Upper lobe of left lung (tissue), 6 donors: Measurements from ENCODE around the gene CNFN. TPM values are rescaled to one million over a fixed set of nuclear protein-coding genes. Genes with fewer than 3 reads are reported as not detected.

ENCODE experiments used
- ATAC-seq, 2 donors: fragments of 200-7000 bp; cut with Tn5 transposase; one replicate each; pipeline ENCODE4 v1.9.1; 2022; ENCODE audit warnings: mild to moderate bottlenecking in 2 of 2, moderate library complexity in 2 of 2; ENCODE audit not compliant: low FRiP score in 2 of 2
- DNase-seq, 2 donors: peaks; one replicate each; pipeline ENCODE4 v3.0.0-alpha.2; 2019 to 2020
- H3K27ac ChIP-seq, 4 donors: fragments of 200-600 bp; sonication (generic); one replicate each; pipeline ENCODE4 v1.5.1; 2016 to 2019
- H3K27me3 ChIP-seq, 4 donors: fragments of 200-600 bp; sonication (generic); one replicate each; pipeline ENCODE4 v1.5.1; 2017 to 2019
- H3K36me3 ChIP-seq, 4 donors: fragments of 200-600 bp; sonication (generic); one replicate each; pipeline ENCODE4 v1.5.1; 2016 to 2019
- H3K4me1 ChIP-seq, 4 donors: fragments of 200-600 bp; sonication (generic); one replicate each; pipeline ENCODE4 v1.5.1; 2018 to 2019
- H3K4me3 ChIP-seq, 4 donors: fragments of 200-600 bp; sonication (generic); one replicate each; pipeline ENCODE4 v1.5.1; 2017 to 2019; ENCODE audit warnings: mild to moderate bottlenecking in 2 of 4, moderate library complexity in 1 of 4
- H3K9me3 ChIP-seq, 4 donors: fragments of 200-600 bp; sonication (generic); one replicate each; pipeline ENCODE4 v1.5.1; 2018 to 2019
- EP300 ChIP-seq, 4 donors: sonication (generic); formaldehyde crosslinking; IDR thresholded peaks; one replicate each; pipeline ENCODE4 v1.5.1; 2017; ENCODE audit warnings: antibody characterized with exemption in 4 of 4, control low read depth in 2 of 4
- POLR2A ChIP-seq, 4 donors: fragments of 450-650 bp; IDR thresholded peaks; one replicate each; pipeline ENCODE4 v1.5.1; 2016 to 2017; ENCODE audit warnings: antibody characterized with exemption in 4 of 4, mild to moderate bottlenecking in 2 of 4
- POLR2AphosphoS5 ChIP-seq, 2 donors: sonication (generic); formaldehyde crosslinking; IDR thresholded peaks; one replicate each; pipeline ENCODE4 v1.5.1; 2017; ENCODE audit warnings: antibody characterized with exemption in 2 of 2
- WGBS, 2 donors: methylation state at CpG; one replicate each; pipeline ENCODE4 v1.1.5; 2017 to 2018; 5-methylcytosine and 5-hydroxymethylcytosine counted together
- total RNA-seq, 6 donors: library from RNA; depleted of rRNA in 4 of 6; stranded (reverse); fragments of >200 nt in 4 of 6; gene quantifications; one replicate each; pipeline versions ENCODE4 v1.1.0 to v1.2.1, GENCODE V29; 2016 to 2021
- TF ChIP-seq, protein P1 (sequence below), 6 experiments: fragments of 450-650 bp in 4 of 6; fragments of 200-600 bp in 2 of 6; sonication (generic) in 2 of 6; IDR thresholded peaks; one replicate each; pipeline ENCODE4 v1.5.1; 2016 to 2019; ENCODE audit warnings: antibody characterized with exemption in 6 of 6
- donor health status: DM: no; HTN: no; CAD: no; lungs with moderate emphysema.
- donor health status: DM: no; HTN: yes; CAD: no; lungs with severe emphysema.

Gene CNFN
- total RNA-seq, 6 donors from 2014 or later, result 0.46 to 32.5 (median 0.94) TPM; not detected in 3

DNA sequence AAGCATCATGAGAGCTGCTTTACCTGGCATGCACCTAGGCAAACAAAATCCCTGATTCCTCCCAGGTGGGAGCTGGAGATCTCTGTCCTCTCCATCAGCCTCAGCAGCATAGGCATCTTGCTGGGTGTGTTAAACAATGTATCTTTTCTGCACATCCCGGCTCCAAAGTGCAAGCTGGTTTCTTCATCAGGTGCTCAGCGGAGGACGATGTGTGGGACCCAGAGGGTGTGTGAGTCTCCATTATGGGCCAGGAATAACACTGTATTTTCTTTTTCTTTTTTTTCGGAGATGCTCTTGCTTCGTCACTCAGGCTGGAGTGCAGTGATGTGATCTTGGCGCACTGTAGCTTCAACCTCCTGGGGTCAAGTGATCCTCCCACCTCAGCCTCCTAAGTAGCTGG, 9.9 kb downstream of the CNFN start:
- DNase-seq (no peak), ATAC-seq (no peak)
- H3K4me3 ChIP-seq, result no peak overlapping the region
- H3K9me3 ChIP-seq, result no peaks in the 10 kb centered on the region
- 82% methylated on average over 6 of the region's 6 CpGs for WGBS, 2 donors
- no peak overlapping the region for H3K27ac ChIP-seq
- H3K36me3 ChIP-seq, result peaks cover 0 to 14% (median 6%) of the 10 kb centered on the region in 4 donors
- no peak for TF ChIP-seq EP300 (IDR thresholded peaks at IDR 0.05)
- H3K27me3 ChIP-seq, result no peaks in the 10 kb centered on the region
- no peaks in the 10 kb centered on the region for H3K4me1 ChIP-seq

DNA sequence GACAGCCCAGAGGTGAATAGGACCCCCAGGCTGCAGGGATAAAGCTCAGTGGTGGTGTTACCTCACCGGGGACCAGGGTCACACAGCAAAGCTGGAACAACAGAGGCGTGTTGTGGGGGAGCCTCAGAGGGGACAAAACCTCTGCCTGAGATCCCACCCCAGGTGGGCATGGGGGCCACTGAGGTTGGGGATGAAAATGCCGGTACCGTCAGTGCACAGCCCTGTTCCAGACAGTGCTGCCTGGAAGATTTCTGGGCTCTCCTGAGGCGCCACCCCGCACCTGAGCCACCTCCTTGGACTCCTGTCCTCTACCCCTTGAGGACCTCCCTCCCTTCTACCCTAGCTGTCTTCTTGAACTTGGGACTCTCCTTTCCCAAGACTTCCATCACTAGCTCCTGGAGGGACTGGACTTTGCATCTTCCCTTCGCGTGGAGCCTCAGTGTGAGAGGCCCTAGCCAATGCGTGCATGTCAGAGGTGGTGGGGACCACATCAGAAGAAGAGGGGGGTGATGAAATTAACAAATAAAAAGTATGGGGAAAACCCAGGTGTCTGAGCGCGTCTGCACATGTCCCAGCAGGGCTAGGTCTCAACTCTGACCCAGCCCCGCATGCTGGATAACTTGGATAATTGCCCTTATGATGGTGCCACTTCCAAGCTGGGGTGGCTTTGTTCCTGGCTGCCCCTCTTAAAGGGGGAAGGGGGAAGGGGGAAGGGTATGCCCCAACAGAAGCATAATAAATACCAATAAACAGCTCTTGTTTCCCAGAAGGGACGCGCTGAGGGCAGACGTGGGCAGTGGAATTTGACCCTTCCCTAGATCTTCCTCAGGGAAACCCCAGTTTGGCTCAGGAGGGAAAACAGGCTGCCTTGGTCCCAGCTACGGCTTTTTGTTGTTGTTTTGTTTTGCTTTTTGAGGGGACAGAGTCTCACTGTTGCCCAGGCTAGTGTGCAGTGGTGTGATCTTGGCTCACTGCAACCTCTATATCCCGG, 11.6 kb downstream of the CNFN start:
- Histone ChIP-seq H3K4me1 (no peaks in the 10 kb centered on the region), H3K27ac (no peak overlapping the region), H3K27me3 (no peaks in the 10 kb centered on the region), H3K36me3 (peaks cover 0 to 21% (median 7%) of the 10 kb centered on the region in 4 donors), H3K9me3 (no peaks in the 10 kb centered on the region), H3K4me3 (no peak overlapping the region)
- no peak for TF ChIP-seq POLR2AphosphoS5 (IDR thresholded peaks at IDR 0.05)
- TF ChIP-seq, protein P1, sequence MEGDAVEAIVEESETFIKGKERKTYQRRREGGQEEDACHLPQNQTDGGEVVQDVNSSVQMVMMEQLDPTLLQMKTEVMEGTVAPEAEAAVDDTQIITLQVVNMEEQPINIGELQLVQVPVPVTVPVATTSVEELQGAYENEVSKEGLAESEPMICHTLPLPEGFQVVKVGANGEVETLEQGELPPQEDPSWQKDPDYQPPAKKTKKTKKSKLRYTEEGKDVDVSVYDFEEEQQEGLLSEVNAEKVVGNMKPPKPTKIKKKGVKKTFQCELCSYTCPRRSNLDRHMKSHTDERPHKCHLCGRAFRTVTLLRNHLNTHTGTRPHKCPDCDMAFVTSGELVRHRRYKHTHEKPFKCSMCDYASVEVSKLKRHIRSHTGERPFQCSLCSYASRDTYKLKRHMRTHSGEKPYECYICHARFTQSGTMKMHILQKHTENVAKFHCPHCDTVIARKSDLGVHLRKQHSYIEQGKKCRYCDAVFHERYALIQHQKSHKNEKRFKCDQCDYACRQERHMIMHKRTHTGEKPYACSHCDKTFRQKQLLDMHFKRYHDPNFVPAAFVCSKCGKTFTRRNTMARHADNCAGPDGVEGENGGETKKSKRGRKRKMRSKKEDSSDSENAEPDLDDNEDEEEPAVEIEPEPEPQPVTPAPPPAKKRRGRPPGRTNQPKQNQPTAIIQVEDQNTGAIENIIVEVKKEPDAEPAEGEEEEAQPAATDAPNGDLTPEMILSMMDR (IDR thresholded peaks at IDR 0.05), result no peak
- TF ChIP-seq EP300 (IDR thresholded peaks at IDR 0.05), result no peak
- TF ChIP-seq POLR2A (IDR thresholded peaks at IDR 0.05), result no peak
- WGBS, 2 donors, result 72 to 75% methylated on average over 15 to 17 of the region's 17 CpGs
- no peak for ATAC-seq
- no peak for DNase-seq

DNA sequence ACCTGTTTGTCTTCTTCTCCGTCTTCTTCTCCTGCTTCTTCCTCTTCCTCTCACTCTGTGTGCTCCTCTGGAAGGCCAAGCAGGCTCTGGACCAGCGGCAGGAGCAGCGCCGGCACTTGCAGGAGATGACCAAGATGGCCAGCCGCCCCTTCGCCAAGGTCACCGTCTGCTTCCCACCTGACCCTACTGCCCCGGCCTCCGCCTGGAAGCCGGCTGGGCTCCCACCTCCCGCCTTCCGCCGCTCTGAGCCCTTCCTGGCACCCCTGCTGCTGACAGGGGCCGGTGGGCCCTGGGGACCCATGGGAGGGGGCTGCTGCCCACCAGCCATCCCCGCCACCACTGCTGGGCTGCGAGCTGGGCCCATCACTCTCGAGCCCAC, 13.9 kb downstream of the CNFN start:
- Histone ChIP-seq H3K36me3 (peaks cover 0 to 32% (median 12%) of the 10 kb centered on the region in 4 donors), H3K4me3 (no peak overlapping the region), H3K27ac (no peak overlapping the region), H3K9me3 (no peaks in the 10 kb centered on the region), H3K27me3 (no peaks in the 10 kb centered on the region), H3K4me1 (no peaks in the 10 kb centered on the region)
- DNase-seq, result peak in 1 of 2 donors; percentile 82
- no peak for ATAC-seq
- 94 to 98% methylated on average over 14 to 16 of the region's 17 CpGs for WGBS, 2 donors
- no peak for TF ChIP-seq POLR2A (IDR thresholded peaks at IDR 0.05)
- no peak for TF ChIP-seq POLR2AphosphoS5 (IDR thresholded peaks at IDR 0.05)
- no peak for TF ChIP-seq EP300 (IDR thresholded peaks at IDR 0.05)
- TF ChIP-seq, protein P1 (IDR thresholded peaks at IDR 0.05), result no peak

DNA sequence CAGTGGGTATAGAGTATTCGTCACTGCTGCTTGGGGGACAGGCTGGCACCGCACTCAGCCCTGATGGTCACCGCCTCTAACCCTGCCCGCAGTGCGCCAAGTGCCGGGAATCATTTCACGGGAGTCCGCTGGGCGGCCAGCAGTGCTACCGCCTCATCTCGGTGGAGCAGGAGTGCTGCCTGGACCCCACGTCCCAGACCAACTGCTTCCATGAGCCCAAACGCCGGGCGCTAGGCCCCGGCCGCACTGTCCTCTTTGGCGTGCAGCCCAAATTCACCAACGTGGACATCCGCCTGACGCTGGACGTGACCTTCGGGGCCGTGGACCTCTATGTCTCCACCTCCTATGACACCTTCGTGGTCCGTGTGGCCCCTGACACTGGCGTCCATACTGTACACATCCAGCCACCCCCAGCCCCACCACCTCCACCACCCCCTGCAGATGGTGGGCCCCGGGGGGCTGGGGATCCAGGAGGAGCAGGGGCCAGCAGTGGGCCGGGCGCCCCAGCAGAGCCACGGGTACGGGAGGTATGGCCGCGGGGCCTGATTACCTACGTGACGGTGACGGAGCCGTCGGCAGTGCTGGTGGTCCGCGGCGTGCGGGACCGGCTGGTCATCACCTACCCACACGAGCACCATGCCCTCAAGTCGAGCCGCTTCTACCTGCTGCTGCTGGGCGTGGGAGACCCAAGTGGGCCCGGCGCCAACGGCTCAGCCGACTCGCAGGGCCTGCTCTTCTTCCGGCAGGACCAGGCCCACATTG, 14.5 kb downstream of the CNFN start:
- TF ChIP-seq POLR2AphosphoS5 (IDR thresholded peaks at IDR 0.05), result no peak
- no peak for TF ChIP-seq EP300 (IDR thresholded peaks at IDR 0.05)
- no peak for TF ChIP-seq POLR2A (IDR thresholded peaks at IDR 0.05)
- TF ChIP-seq, protein P1 (IDR thresholded peaks at IDR 0.05), result no peak
- no peak for ATAC-seq
- WGBS, 2 donors, result 96% methylated on average over 15 to 39 of the region's 54 CpGs
- H3K27ac ChIP-seq, result no peak overlapping the region
- no peaks in the 10 kb centered on the region for H3K27me3 ChIP-seq
- no peak overlapping the region for H3K4me3 ChIP-seq
- H3K9me3 ChIP-seq, result no peaks in the 10 kb centered on the region
- H3K4me1 ChIP-seq, result no peaks in the 10 kb centered on the region
- H3K36me3 ChIP-seq, result peaks cover 0 to 38% (median 14%) of the 10 kb centered on the region in 4 donors
- peak in 1 of 2 donors; percentile 70 for DNase-seq

DNA sequence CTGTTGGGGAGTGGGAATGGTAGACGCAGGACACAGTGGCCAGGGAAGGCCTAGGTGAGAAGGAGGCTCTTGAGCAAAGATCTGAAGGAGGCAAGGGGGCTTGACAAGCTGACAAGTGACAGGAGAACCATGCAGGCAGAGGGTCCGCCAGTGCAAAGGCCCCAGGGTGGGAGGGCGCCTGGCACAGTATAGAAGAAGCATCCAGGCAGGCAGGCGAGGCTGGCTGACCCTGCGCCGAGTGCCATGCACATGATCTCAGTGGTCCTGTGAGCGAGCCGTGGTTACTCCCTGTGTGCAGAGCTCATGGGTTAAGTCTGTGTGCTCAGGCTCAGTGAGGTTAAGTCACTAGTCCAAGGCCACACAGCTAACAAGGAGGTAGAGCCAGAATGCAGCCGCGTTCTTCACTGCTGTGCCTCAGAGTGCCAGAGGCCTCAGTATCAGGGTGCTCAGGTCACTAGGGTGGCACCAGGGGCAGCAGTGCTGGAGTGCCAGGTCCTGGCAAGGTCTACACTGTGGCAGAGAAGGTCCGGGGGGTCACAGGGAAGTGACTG, 15.2 kb downstream of the CNFN start:
- Histone ChIP-seq H3K4me3 (no peak overlapping the region), H3K4me1 (no peaks in the 10 kb centered on the region), H3K9me3 (no peaks in the 10 kb centered on the region), H3K27me3 (no peaks in the 10 kb centered on the region), H3K27ac (no peak overlapping the region), H3K36me3 (peaks cover 0 to 38% (median 14%) of the 10 kb centered on the region in 4 donors)
- 93 to 95% methylated on average over 8 to 10 of the region's 11 CpGs for WGBS, 2 donors
- DNase-seq (no peak), ATAC-seq (peak; percentile 6 to 20)
- no peak for TF ChIP-seq EP300 (IDR thresholded peaks at IDR 0.05)
- TF ChIP-seq, protein P1 (IDR thresholded peaks at IDR 0.05), result no peak
- TF ChIP-seq POLR2A (IDR thresholded peaks at IDR 0.05), result no peak
- no peak for TF ChIP-seq POLR2AphosphoS5 (IDR thresholded peaks at IDR 0.05)
